Fibroblast of lung (primary cell): ENCODE results near the gene DHX36.

Experiments
- CTCF ChIP-seq, 2 donors: IDR thresholded peaks in 1 of 2; conservative IDR thresholded peaks in 1 of 2; 1 replicate in 1 of 2; 2 replicates in 1 of 2; pipeline ENCODE4 v1.5.1; 2011 to 2012; ENCODE audit warnings: low read length in 2 of 2, control low read depth in 1 of 2, inconsistent platforms in 1 of 2, low read depth in 1 of 2, mild to moderate bottlenecking in 1 of 2
- EZH2 ChIP-seq: IDR thresholded peaks from 2 replicates; pipeline ENCODE4 v1.5.1; 2012; ENCODE audit warnings: low read length, control low read depth, mild to moderate bottlenecking; ENCODE audit errors: missing control alignments

- TF ChIP-seq CTCF (conservative IDR thresholded peaks at IDR 0.05 in 1 of 2, IDR thresholded peaks at IDR 0.05 in 1 of 2; ENCODE audit: low read depth in 1 of 2, low read length in 2 of 2): no peak
- no peak for TF ChIP-seq EZH2
These were observed 36.8 kb upstream of the DHX36 start for GRCh38 chr3:154361099-154361498.
